MG63 (cell line): Measurements from ENCODE around the gene LSMEM2. TPM values are rescaled to one million over a fixed set of nuclear protein-coding genes. Genes with fewer than 3 reads are reported as not detected.

Source experiments
- DNase-seq: peaks from one replicate; pipeline ENCODE4 v3.0.0-alpha.2; 2020
- H3K27me3 ChIP-seq: fragments of 250-450 bp; sonication (Bioruptor Pico); 2 replicates; pipeline ENCODE4 v1.5.1; 2020; ENCODE audit warnings: mild to moderate bottlenecking, moderate library complexity
- H3K36me3 ChIP-seq: fragments of 250-450 bp; sonication (Bioruptor Pico); 2 replicates; pipeline ENCODE4 v1.5.1; 2020; ENCODE audit warnings: mild to moderate bottlenecking, moderate library complexity
- H3K4me3 ChIP-seq: fragments of 250-450 bp; sonication (Bioruptor Pico); 2 replicates; pipeline ENCODE4 v1.5.1; 2020; ENCODE audit warnings: mild to moderate bottlenecking, moderate library complexity
- H3K9me3 ChIP-seq: fragments of 250-450 bp; sonication (Bioruptor Pico); 2 replicates; pipeline ENCODE4 v1.5.1; 2020; ENCODE audit warnings: mild to moderate bottlenecking, moderate library complexity
- total RNA-seq: library from RNA; depleted of rRNA; stranded (reverse); fragments of >200 nt; shearing (Covaris generic); gene quantifications from 2 replicates; pipeline ENCODE4 v1.2.3, GENCODE V29; 2014; ENCODE audit warnings: low replicate concordance

Gene LSMEM2
- total RNA-seq, 1 experiment from 2014 or later, result not detected

DNA sequence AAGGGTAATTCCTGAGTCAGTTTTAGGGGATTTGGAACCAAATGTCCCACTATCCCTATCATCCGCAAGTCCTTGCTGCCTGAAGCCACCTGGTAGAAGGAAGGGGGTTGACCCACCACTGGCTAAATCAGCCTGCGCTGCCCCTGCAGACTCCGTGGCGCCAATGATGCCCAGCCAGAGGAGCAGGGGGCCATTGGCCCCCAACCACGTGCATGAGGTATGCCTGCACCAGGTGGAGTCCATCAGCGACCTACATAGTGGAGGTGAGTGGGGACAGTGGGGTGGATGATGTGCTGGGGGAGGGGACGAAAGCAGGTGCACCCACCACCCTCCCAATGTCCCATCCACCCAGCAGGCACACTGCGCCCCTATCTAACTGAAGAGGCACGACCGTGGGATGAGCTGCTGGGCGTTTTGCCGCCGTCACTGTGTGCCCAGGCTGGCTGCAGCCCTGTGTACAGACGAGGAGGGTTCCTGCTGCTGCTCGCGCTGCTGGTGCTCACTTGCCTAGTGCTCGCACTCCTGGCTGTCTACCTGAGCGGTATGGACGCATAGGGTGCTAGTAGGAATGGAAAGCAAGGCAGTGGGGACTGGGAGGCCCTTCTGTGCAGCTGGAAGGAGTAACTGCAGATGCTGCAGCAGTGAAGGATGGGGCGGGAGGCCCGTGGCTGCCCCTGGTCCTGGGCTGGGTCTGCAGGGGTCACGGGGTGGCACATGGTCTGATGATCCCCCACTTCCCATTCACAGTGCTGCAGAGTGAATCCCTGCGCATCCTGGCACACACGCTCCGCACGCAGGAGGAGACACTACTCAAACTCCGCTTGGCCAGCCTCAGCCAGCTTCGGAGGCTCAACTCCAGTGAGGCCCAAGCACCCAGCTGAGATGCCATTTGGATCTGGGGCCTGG is 7.7 kb downstream of the LSMEM2 start:
- no peaks in the 10 kb centered on the region for H3K27me3 ChIP-seq
- H3K36me3 ChIP-seq, result peaks cover 14% of the 10 kb centered on the region
- no peak for DNase-seq
- no peaks in the 10 kb centered on the region for H3K9me3 ChIP-seq
- H3K4me3 ChIP-seq, result no peak overlapping the region

DNA sequence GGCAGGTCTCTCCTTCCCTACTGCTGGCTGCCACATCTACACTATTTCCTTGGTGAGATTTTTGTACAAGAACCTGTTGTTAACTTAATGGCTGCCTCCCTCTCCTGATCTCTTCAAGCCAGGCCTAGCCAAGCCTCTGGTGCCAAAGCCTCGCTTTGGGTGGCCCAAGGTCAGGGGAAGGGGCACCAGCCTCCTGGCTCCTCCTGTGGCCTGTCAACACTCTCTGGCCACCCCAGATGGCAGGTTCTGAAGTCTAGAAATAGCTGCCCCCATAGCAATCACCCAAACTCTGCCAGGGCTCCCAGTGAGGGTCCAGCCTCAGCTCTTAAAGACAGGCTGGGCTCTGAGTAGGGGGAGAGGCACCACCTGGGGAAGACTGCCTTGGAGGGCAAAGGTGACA is 8.4 kb downstream of the LSMEM2 start:
- Histone ChIP-seq H3K4me3 (no peak overlapping the region), H3K36me3 (peaks cover 14% of the 10 kb centered on the region), H3K27me3 (no peaks in the 10 kb centered on the region), H3K9me3 (no peaks in the 10 kb centered on the region)
- no peak for DNase-seq

DNA sequence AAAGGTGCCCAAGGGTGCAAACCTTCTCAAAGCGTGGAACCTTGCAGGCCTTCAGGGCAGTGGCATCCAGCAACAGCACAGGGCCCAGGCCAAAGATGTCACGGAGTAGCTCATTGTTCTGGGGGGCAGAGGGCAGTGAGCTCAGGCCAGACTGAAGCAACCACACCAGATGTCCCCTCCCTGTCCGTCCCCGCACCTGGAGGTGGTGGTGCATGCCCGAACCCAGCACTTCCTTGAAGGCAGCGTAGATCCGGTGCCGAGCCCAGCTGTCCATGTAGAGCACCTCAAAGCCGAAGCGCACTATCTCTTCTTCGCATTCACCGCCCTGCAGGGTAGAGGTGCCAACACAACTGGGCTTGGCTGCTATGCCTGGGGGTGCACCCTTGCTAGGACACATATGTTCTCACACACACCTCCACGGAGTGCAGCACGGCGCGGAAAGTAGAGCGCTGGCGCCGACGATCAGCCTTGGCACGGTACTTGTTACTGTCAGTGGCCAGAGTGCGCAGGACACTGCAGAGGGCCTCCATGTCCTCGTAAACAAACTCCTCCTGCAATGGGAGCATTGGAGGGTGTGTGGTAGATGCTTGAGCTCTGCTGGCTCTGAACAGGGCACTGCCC is 9.6 kb downstream of the LSMEM2 start:
- Histone ChIP-seq H3K4me3 (no peak overlapping the region), H3K27me3 (no peaks in the 10 kb centered on the region), H3K36me3 (peaks cover 14% of the 10 kb centered on the region), H3K9me3 (no peaks in the 10 kb centered on the region)
- DNase-seq, result no peak

DNA sequence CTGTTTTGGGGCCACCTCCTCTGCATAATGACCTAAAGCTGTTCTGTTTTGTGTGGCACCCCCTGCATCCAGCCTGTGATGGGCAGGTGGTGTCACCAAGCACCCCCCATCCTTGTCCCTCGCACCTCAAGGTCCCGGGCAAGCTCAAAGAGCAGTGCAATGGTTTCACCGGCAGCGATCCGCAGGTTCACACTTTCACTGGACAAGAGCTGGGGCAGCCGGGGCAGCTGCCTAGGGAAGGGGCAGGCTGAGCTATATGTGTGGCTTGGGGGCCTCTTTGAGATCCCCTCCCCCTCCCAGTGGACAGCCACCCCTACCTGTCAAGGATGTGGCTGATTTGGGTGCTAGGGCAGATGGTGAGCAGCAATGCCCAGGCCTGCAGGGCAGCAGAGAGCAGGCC is 10.2 kb downstream of the LSMEM2 start:
- Histone ChIP-seq H3K9me3 (no peaks in the 10 kb centered on the region), H3K27me3 (no peaks in the 10 kb centered on the region), H3K36me3 (peaks cover 14% of the 10 kb centered on the region), H3K4me3 (no peak overlapping the region)
- DNase-seq, result no peak

DNA sequence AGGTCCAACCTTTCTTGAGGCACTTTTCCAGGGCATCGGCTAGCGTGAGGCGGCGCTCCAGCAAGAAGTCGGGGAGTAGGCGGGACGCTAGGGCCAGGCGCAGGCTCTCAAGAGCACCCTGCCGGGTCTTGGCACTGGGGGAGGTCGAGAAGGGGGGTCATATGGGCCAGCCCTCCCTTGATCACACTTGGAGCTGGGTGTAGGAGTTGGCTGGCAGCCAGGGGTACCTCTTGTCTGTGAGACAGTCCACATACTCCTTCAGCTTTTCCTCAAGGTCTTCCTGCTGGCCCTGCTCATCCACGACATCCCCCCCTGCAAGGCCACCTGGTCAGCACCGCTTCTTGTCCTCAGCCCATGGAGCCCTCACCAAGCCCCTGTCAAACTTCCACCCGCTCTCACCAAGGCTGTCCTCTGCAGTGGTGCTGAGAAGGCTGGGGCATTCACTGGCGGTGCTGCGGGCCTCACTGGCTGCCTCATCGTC is 11.3 kb downstream of the LSMEM2 start:
- Histone ChIP-seq H3K27me3 (no peaks in the 10 kb centered on the region), H3K36me3 (peaks cover 14% of the 10 kb centered on the region), H3K9me3 (no peaks in the 10 kb centered on the region), H3K4me3 (no peak overlapping the region)
- no peak for DNase-seq

DNA sequence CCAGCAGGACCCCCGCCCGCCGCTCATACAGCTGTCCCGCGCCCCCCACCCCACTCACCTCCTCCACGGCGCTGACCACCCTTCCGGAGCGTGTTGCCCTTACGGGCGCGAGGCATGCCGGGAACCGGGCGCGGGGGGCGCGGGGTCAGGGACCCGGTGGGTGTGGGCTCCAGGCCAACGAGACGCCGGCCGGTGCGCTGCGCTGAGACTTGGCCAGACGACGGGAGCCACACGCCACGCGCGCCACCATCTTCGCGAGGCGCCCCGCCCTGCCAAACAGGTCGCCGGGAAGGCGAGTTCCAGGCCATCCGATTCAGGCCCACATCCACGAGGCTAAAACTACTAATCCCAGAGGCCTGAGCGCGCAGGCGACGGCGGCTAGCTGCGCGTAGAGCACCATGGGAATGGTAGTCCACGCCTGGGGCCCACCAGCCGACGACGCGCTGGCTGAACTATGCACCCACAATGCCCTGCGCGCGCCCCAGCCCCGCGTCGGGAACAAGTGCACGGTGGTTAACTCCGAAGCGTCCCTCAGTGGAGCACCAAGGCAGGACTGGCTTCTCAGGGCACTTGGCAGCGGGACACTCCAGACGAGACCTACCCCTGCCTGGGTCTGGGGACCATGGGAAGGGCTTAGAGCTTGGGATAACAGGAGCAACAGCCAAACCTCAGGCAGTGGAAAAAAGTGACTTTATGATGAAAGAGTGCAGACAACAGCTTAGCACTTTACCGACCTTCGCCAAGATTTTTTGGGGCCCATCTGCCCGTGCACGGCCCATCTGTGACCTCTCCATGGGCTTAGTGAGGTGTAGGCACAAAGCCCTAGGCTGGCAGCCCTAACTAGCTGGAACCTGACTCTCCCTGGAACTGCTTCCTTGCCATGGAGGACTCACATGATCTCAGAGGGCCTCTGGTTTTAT is 13.5 kb downstream of the LSMEM2 start, which contains the start of gene IFRD2:
Gene IFRD2, minus strand, starts transcription at position 271 of the 920 bp plus-strand sequence. Its CDS starts 155 bp downstream, at position 116.
- H3K4me3 ChIP-seq, result peak within 1 kb of the TSS; percentile 87
- no peaks in the 10 kb centered on the region for H3K27me3 ChIP-seq
- DNase-seq, result peak; percentile 96
- peaks cover 14% of the 10 kb centered on the region for H3K36me3 ChIP-seq
- no peaks in the 10 kb centered on the region for H3K9me3 ChIP-seq

DNA sequence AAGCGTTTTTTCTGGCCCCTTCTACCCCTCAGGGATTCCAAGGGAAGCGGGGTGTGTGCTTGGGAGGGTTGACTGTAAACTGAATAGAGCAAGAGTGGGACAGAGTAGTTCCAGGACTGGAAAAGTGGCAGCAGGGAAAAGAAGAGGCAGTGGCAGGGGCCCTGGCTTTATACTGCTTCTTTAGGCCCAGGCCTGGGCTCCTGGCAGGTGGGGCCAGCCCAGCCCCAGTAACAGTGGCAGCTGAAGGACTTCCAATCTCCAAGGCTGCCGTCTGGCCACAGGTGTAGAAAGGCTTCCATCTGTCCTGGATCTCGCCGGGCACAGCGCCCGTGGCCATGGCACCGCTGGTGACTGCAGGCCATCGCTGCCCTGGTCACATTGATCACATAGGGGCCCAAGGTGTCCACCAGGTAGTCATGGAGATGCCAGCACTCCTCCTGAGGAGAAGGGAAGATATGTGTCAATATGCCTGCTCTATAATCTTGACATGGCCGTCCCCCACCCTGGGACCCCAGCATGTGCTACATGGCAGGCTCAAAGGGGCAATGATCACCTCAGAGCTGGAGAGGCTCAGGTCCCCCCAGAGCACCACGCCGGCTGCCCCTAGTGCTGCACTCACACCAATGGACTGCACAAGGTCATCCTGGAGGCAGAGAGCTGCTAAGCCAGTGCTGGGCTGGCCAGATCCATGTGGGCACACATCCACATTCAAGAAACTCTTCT is 14.4 kb downstream of the LSMEM2 start:
- peaks cover 14% of the 10 kb centered on the region for H3K36me3 ChIP-seq
- DNase-seq, result no peak
- no peaks in the 10 kb centered on the region for H3K27me3 ChIP-seq
- H3K4me3 ChIP-seq, result peak overlapping the region; percentile 87
- H3K9me3 ChIP-seq, result no peaks in the 10 kb centered on the region

DNA sequence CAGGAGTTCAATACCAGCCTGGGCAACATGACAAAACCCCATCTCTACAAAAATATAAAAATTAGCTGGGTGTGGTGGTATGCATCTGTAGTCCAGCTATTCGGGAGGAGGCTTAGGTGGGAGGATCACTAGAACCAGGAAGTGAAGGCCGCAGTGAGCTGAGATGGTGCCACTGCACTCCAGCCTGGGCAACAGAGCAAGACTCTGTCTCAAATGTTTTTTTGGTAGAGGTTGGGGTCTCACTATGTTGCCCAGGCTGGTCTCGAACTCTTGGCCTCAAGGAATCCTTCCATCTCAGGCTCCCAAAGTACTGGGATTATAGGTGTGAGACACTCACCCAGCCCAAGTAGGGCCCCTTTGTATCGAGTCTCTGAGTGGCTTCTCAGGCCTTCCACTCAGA is 15.2 kb downstream of the LSMEM2 start:
- Histone ChIP-seq H3K27me3 (no peaks in the 10 kb centered on the region), H3K4me3 (no peak overlapping the region), H3K36me3 (peaks cover 10% of the 10 kb centered on the region), H3K9me3 (no peaks in the 10 kb centered on the region)
- DNase-seq, result no peak

DNA sequence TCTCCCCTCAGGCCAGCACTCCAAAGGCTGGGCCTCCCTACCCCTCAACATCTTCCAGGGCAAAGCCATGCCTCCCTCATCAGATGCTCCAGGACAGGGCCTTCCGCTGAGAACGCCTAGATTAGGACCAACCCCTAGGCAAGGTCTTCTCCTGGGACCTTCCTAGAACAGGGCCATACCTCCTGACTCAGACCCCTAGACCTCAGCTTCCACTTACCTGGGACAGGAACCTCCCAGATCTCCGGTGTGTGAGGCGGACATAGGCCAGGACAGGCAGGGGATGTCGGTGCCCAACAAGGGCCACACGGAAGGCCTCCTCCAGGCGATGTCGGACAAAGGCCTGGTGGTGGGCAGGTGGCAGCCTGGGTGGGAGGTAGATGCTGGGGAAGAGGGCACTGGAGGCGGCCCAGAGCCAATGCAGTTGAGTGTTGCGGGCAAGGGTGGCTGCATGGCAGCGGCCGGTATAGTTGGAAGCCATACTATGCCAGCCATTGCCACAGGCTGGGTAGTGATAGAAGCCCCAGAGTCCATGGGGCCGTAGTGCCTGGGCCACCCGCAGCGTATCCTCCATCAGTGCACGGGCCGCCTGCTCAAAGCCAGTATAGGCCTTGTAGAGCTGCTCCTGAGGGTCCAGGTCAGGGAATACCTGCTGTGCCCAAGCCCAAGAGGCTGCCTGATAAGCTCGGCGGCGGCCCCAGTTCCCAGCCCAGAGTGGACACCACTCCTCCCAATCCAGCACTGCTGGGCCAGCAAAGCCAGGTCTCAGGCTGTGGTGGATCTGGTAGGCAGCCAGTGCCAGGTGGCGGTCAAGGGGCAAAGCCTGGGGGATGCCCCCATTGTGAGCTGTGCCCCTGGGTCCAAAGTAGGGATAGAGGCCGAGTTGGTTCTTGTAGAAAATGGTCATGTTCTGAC is 15.9 kb downstream of the LSMEM2 start:
- DNase-seq, result no peak
- H3K9me3 ChIP-seq, result no peaks in the 10 kb centered on the region

DNA sequence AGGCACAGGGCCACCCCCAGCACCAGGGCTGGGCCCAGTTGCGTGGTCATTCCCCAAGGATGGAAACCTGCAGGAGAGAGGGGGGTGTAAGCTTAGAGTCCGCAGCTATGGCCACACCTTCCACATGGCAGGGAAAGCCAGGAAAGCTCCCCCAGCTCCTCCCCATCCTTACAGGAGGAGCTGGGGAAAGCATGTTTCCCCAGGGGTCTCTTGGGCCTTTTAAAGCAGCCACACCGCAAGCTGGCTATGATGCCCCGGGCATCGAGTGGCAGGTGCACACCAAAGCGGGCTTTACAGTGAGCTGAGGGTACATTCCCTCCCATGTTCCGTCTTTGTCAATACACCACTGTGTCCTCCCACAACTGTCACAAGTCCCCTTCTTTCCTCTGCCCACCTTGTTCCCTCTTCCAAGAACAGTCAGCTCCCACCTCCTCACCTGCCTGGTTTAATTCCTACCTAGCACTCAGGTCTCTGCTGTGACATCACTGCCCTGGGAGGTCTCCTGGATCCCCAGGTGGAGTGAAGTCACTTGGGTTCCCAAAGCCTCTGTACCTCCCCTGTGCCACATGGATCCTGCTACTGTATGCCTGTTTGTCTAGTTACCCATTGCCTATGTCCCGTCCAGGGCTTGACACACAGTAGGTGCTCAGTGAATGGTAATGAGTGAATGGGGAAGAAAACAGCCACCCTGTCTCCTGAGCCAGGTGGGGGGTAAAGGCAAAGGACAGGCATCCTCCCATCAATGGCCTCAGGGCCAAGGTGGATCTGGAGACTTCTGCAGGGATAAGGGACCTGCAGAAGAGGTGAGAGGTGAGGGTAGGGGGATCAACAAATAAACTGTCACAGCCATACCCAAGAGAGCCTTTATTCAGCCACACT is 16.9 kb downstream of the LSMEM2 start:
- DNase-seq, result no peak
- H3K9me3 ChIP-seq, result no peaks in the 10 kb centered on the region
- no peaks in the 10 kb centered on the region for H3K36me3 ChIP-seq

More for the DNA sequence above, 15.9 kb downstream of the LSMEM2 start:
- H3K4me3 ChIP-seq, result no peak overlapping the region
- no peaks in the 10 kb centered on the region for H3K27me3 ChIP-seq
- H3K36me3 ChIP-seq, result peaks cover 8% of the 10 kb centered on the region

DNA sequence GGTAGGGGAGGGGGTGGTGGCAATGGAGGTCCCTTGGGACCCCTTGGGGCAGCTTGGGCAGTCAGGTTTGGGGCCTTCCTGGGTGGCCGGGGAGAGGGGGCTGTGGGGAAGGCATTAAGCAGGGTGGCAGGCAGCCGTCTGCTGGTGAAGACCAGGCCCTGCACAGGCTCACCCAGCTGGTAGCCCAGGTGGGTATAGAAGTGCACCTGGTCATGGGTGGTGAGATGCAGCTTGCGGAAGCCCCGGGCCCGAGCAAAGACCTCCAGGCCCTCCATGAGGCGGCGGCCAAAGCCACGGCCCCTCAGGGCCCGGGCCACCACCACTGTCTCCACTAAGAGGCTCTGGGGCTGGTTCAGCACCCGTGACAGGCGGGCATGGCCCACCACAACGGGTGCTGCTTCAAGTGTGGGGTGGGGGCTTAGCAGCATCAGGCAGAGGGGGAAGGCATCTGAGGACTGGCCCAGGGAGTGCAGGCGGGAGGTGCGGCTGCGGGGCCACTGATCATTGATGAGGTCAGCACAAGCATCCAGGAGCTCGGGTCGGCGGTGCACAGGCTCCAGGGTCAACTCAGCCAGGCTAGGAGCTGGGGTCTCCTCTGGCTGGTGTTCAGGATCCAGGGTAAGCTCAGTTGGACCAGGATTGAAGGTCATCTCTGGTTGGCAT is 18.0 kb downstream of the LSMEM2 start:
- no peak for DNase-seq
- Histone ChIP-seq H3K27me3 (no peaks in the 10 kb centered on the region), H3K4me3 (no peak overlapping the region), H3K36me3 (no peaks in the 10 kb centered on the region), H3K9me3 (no peaks in the 10 kb centered on the region)

More for the DNA sequence above, 16.9 kb downstream of the LSMEM2 start:
- no peaks in the 10 kb centered on the region for H3K27me3 ChIP-seq
- no peak overlapping the region for H3K4me3 ChIP-seq

DNA sequence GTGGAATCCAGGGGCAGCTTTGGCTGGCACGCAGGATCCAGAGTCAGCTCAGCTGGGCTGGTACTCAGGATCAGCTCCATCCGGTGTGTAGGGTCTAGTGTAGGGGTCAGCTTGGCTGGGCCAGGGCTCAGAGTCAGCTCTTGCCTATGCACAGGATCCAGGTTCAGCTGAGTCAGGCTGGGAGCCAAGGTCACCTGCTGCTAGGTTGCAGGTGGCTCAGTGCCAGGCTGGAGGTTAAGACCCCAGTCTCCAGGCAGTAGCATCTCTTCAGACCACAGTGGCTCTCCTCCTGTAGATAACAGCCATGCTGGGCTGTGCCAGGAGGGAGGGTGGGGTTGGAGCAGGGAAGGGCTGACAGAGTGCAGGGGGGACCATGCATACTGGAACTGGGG is 18.5 kb downstream of the LSMEM2 start:
- Histone ChIP-seq H3K4me3 (no peak overlapping the region), H3K36me3 (no peaks in the 10 kb centered on the region), H3K27me3 (no peaks in the 10 kb centered on the region), H3K9me3 (no peaks in the 10 kb centered on the region)
- no peak for DNase-seq

DNA sequence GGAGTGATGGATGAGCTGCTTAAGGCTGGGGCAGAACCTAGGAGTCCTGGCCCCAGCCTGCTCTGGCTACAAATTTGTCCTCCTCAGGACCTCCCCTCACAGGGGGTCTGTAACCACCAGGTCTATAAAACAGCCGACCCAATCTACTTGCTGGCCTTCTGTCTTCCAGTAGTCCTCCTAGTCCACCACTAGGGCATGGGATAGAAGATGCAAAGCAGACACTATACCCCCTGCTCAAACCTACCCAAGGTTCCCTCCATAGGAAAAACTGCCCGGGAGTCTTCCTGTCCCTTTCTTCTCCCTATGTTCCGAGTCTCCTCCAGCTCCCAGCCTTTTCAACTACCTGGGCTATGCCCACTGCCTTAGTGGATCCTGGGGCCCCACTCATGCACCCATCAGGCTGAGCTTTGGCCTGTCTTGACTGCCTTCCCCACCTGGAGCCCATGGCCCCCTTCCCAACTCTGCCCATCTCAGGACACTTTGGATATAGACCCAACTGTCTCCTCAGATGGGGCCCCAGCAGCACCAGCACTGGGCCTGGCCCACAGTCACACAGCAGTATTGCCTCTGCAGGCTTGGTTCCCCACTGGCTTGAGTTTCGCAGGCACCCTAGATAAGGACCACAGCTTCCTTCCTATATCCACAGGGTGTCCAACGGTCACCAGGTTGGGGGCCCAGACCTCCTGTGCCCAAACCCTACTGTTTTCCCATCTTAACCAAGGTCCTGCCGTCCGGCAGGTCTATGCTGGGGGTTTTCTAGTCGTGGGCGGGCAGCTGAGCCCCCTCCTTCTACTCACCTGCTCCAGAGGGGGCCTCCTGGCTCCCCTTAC is 19.2 kb downstream of the LSMEM2 start:
- Histone ChIP-seq H3K36me3 (no peaks in the 10 kb centered on the region), H3K4me3 (peak overlapping the region; percentile 65), H3K27me3 (no peaks in the 10 kb centered on the region), H3K9me3 (no peaks in the 10 kb centered on the region)
- DNase-seq, result no peak
